Measurements from ENCODE around the gene MT1B. TPM values are rescaled to one million over a fixed set of nuclear protein-coding genes. Genes with fewer than 3 reads are reported as not detected.

The MT1B gene
- total RNA-seq, 1 experiment from 2014 or later = not detected

- H3K4ac ChIP-seq (ENCODE audit: low read depth, low read length) = no peak overlapping the region
- H3K9me3 Mint-ChIP-seq = no peaks in the 10 kb centered on the region
- H3K79me1 ChIP-seq (ENCODE audit: insufficient read depth, low read depth, low read length, poor library complexity, severe bottlenecking) = no peaks in the 10 kb centered on the region
- H2AFZ ChIP-seq (ENCODE audit: low read length) = no peak overlapping the region
- H3K4me3 Mint-ChIP-seq = no peak overlapping the region
- H3K27me3 Mint-ChIP-seq (ENCODE audit: low read depth) = peaks cover 79% of the 10 kb centered on the region
- H3K9ac ChIP-seq (ENCODE audit: extremely low read depth, insufficient read length, low read length) = no peak overlapping the region
- no peak for TF ChIP-seq CTCF (conservative IDR thresholded peaks at IDR 0.05)
- no peak overlapping the region for H3K14ac ChIP-seq (ENCODE audit: insufficient read depth, low read length)
- H2BK20ac ChIP-seq (ENCODE audit: low read depth, low read length, poor library complexity, severe bottlenecking) = no peak overlapping the region
- peaks cover 18% of the 10 kb centered on the region; the same call in 1 of the 2 replicates for H3K27me3 ChIP-seq (ENCODE audit: insufficient read depth, low read length)
- no peak overlapping the region for H2BK5ac ChIP-seq (ENCODE audit: insufficient read length, low read length)
- H3K27ac ChIP-seq (ENCODE audit: insufficient read length, low read depth, low read length) = no peak overlapping the region
- no peak overlapping the region for H3K23ac ChIP-seq (ENCODE audit: insufficient read length, low read depth, low read length)
- H3K4me1 ChIP-seq (ENCODE audit: insufficient read depth, low read length) = peaks cover 5% of the 10 kb centered on the region; the same call in 1 of the 2 replicates
- no peak overlapping the region for H3K18ac ChIP-seq (ENCODE audit: insufficient read length, low read depth, low read length)
- H4K91ac ChIP-seq (ENCODE audit: insufficient read length, low read depth, low read length) = no peak overlapping the region
- H3K79me2 ChIP-seq (ENCODE audit: insufficient read depth, low read length) = no peaks in the 10 kb centered on the region
- H4K8ac ChIP-seq (replicated peaks; ENCODE audit: insufficient read length, low read depth, low read length) = no peak overlapping the region
- H3K23me2 ChIP-seq (ENCODE audit: insufficient read length, low read depth, low read length, poor library complexity, severe bottlenecking) = peaks cover 8% of the 10 kb centered on the region
- no peaks in the 10 kb centered on the region for H3K36me3 Mint-ChIP-seq (ENCODE audit: insufficient read depth in 1 of 3, low read depth in 3 of 3)
- no CpG with 5 or more reads among the region's 1 CpG for WGBS (ENCODE audit: extremely low coverage, insufficient read length, low lambda C conversion rate)
- H2BK12ac ChIP-seq (ENCODE audit: insufficient read length, low read depth, low read length) = no peak overlapping the region
- H3K4me2 ChIP-seq (ENCODE audit: insufficient read depth, insufficient read length, low read length) = no peak overlapping the region
- H2BK120ac ChIP-seq (ENCODE audit: low read depth, low read length, poor library complexity, severe bottlenecking) = no peak overlapping the region
- no peak for DNase-seq
- no peak overlapping the region for H3K56ac ChIP-seq (ENCODE audit: insufficient read length, low read depth, low read length)
- H2AK5ac ChIP-seq (ENCODE audit: insufficient read length, low read length) = no peak overlapping the region
- H2BK15ac ChIP-seq (ENCODE audit: low read depth, low read length) = no peak overlapping the region
- no peak overlapping the region for H4K5ac ChIP-seq (ENCODE audit: insufficient read length, low read depth, low read length)
- H3K27ac Mint-ChIP-seq = no peak overlapping the region
- H3K9me3 ChIP-seq (ENCODE audit: control insufficient read depth, low read depth, low read length) = no peaks in the 10 kb centered on the region
- no peak overlapping the region for H3T11ph ChIP-seq (ENCODE audit: low read length)
- peaks cover 31 to 37% of the 10 kb centered on the region in 2 experiments for H3K4me1 Mint-ChIP-seq
- H4K20me1 ChIP-seq (ENCODE audit: control insufficient read depth, insufficient read depth, insufficient read length) = no peaks in the 10 kb centered on the region
Observed at GRCh38 chr16:56605475-56605874, 46.2 kb upstream of the MT1B start.

Data from H9 (cell line).